AG20443 (cell line): ENCODE measurements around the gene EFNA2.
"Not testable (repeated sequence)": the region's sequence is repeated elsewhere in the genome, so short reads cannot be mapped to it uniquely, and the experiment has no call there.

Source experiments
- DNase-seq: peaks from one replicate; pipeline ENCODE4 v3.0.0; 2012; ENCODE audit warnings: low spot score, mixed read lengths

EFNA2 gene

GRCh38 chr19:1318678-1319471 lies 33.2 kb downstream of the EFNA2 start:
- no peak for DNase-seq

- not testable (repeated sequence) for DNase-seq
These were observed 34.6 kb downstream of the EFNA2 start for GRCh38 chr19:1320282-1320650.

- DNase-seq, result no peak
These were observed 35.9 kb downstream of the EFNA2 start for GRCh38 chr19:1321539-1321938.

GRCh38 chr19:1322198-1322981 lies 36.7 kb downstream of the EFNA2 start:
- DNase-seq, result no peak

GRCh38 chr19:1324249-1324805 lies 38.7 kb downstream of the EFNA2 start:
- no peak for DNase-seq

GRCh38 chr19:1324806-1325567 lies 39.3 kb downstream of the EFNA2 start:
- peak; percentile 94 for DNase-seq

- DNase-seq, result no peak
These were observed 40.1 kb downstream of the EFNA2 start for GRCh38 chr19:1325568-1326294.

GRCh38 chr19:1327125-1327524 lies 41.5 kb downstream of the EFNA2 start:
- DNase-seq, result no peak

GRCh38 chr19:1332208-1332607 lies 46.5 kb downstream of the EFNA2 start:
- DNase-seq, result not testable (repeated sequence)

GRCh38 chr19:1336079-1336684 lies 50.5 kb downstream of the EFNA2 start:
- no peak for DNase-seq

- no peak for DNase-seq
These were observed 55.2 kb downstream of the EFNA2 start for GRCh38 chr19:1340681-1341469.

- no peak for DNase-seq
These were observed 57.4 kb downstream of the EFNA2 start for GRCh38 chr19:1343041-1343440.

GRCh38 chr19:1349211-1349610 lies 63.5 kb downstream of the EFNA2 start:
- DNase-seq, result no peak

- no peak for DNase-seq
These were observed 65.2 kb downstream of the EFNA2 start for GRCh38 chr19:1350867-1351266.
